ENCODE data around the gene NLRC3.

Gene NLRC3

DNA sequence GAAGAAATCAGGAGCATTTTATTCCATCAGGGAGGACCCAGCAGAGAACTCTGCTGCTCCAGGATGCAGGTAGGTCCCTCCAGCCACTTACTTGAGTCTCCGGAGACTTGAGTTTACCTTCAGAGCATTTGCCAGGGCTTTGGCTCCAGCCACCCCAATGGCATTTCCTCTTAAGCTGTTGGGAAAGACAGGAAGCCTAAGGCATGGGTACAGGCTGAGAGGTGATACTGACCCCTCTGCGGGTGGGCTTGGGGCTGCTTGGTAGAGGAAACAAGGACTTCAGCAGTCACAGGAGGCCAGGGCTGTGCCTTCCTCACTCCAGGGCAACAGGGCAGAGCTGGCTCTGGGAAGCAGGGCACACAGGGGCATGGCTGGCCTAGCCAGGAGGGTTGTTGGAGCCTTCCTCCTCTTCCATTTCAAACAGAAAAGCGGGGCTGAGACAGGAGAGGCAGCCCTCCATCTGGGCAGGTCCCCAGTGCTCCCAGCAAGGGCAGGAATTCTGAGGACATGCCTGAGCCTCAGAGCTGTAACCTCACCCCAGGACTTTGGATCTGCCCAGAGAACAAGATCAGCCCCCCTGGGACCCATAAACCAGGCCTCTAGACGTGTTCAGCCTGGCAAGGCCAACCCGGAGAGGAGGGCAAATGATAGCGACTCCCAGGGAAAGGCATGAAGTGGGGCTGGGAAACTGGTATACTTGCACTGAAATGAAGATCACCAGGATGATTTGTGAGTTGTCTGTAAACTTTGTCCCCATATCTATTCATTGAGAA lies 34.4 kb downstream of the NLRC3 start:
- peak in 1 of 2 experiments; percentile 37 for DNase-seq

DNA sequence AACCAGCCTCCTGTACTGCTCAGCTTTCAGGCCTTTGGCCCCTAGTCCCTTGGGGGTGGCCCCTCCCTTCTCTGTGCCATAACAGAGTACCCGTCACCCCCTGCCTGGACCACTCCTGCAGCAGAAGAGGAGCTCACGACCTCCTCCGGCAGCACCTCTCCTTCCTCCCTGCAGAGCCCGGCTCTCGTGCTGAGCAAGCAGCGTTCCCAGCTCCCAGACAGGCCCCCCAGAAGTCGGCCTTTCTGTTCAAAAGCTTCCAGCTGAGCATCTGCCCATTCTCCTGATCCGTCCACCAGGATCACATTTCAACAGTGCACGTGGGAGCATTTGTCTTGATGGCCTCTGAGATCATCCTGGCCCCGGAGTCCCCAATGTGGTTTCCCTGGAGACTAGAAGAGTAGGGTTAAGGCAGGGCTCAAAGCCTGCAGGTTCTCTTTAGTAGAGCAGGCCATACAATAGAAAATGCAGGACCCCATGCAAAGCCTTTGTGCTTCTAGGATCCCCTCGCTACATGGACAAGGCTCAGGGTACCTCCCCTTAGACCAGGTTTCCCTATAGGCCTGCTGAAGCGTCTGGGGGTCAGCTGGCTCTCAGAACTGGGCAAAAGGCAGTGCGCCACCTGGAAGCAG lies 35.6 kb downstream of the NLRC3 start:
- no peak for DNase-seq

DNA sequence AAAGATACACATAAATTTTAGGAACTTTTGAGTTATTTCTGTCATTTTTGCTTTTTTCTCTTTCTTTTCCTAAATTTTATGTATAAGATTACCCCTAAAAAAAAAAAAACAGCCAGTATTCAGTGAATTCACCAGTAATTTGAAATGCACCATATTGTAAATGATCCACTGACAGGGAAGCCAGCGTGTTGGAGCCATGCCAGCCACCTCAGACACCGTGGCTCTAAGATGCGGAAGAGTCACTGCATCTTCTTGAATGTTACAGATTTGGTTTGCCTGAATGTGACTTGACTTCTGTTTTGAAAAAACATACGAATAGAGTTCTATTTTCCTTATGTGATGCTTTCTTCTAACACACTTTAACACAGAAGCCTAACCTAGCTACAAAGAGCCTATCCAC lies 39.0 kb downstream of the NLRC3 start:
- no peak for DNase-seq

DNA sequence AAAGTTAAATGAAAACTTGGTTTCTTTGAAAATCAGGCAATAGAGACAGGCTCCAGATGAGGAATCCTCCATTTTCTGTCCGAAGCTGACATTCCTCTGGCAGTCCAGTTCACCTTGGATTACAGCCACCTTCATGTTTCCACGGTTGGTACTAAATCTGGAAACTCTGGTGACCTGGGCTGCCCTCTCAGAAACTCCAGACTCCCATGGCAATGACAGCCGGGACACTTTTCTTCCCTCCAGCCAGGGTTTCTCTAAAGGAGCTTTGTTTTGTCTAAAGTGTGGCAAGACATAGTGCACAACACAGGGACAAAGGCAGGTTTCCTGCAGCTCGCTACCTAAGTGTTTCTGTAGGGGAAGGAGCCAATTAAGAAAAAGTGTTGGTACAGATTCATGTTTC lies 40.4 kb downstream of the NLRC3 start:
- no peak for DNase-seq

DNA sequence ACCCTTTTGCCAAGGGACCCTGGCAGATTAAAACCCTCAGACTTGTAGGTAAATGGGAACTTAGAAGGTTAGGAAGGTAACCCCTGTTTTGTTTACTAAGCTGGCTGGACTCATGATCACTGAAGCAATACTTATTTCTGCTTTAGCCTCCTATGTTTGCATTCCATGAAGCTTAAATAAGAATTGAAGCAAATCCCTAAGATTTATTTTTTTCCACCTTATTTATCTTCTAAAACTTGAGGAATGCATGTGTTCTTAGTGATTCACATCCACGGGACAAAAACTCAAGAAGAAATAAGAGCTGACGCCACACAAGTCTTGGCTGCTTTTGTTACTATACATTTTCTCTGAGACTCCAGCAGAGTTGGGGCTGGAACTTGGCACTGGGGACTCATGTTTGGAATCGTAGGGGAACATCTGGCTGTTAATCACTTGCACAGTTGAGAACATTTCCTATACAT lies 40.9 kb downstream of the NLRC3 start:
- no peak for DNase-seq

DNA sequence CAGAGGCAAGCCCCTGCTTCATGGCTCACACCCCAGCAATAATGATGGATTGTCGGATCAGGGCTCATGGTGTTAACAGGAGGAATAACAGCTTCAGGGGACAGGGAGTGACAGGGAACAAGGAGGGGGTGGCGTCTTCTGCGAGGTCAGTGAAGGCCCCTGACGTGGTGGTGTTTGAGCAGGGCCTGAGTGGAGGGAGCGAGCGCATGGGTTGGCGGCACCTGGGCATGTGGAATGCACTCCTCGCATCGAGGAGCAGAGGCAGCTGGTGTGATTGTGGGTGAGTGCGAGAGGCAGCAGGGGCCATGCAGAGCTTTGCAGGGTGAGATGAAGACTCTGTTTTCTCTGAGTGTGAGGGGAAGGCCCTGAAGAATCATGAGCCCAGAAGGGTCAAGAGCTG lies 43.1 kb downstream of the NLRC3 start:
- no peak for DNase-seq

DNA sequence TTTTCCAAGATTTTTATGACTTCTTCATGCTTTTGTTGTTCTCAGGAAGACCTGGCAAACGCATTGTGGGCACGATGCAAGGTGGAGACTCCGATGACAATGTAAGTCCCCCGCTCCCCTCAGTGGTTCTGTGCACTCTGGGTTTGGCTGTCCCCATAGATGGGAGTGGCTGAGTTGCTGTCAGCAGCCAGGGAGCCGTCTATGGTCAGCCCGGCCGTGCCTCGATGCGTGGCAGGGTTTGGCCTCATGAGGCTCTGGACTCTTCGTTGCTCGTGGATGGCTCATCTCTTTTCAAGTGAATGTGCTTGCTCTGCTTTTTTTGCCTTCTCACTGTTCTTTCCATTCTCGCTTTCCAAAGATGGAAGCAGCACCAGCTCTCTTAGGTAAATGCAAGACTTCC lies 44.5 kb downstream of the NLRC3 start:
- no peak for DNase-seq

DNA sequence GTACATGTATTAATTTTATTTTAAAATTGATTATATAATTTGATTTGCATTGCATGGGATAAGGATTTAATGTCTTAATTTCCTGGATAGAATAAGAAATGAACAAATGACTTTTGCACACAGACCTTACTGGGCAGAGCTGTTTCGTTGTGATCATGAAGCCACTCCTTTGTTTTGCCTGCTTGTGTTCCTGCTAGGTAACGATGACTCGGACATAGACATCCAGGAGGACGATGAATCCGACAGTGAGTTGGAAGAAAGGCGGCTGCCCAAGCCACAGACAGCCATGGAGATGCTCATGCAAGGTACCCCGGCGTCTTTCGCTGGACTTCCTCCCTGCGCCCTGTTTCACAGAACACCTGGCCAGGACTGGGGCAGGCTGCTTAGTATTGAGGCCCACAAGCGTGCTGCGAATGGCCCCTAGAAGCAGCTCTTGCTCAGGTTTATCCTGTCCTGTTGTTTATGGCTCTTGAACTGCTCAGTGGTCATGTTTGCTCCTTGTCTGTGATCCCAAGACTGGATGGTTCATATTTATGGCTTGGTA lies 46.8 kb downstream of the NLRC3 start:
- DNase-seq, result no peak

DNA sequence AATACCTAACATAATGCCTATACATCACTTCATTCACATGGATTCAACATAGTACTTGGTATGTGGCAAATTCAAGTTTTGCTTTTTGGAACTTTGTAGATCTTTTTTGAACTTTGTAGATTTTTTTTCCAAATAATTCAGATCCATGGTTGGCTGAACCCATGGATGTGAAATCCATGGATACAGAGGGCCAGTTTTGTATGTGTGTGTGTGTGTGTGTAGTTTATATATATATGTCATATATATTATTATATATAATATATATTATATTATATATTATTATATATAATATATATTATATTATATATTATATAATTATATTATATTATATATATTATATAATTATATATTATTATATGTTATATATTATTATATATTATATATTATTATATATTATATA lies 48.0 kb downstream of the NLRC3 start:
- DNase-seq, result no peak

DNA sequence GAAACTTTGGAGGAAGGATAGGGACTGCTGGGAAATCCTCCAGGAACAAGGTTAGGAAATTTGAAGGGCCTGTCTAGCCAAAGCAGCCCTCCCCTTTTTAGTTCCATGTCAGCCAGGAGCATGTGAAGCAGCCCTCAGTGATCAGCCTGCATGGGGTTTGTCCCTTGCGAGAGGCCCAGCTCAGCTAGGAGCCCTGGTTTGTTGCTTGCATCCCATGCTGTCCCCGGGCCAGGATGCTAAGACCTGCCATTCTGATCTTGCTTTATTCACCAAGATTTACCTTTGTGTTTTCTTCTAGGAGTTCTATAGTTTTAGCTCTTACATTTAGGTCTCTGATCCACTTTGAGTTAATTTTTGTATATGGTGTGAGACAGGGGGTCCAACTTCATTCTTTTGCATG lies 48.8 kb downstream of the NLRC3 start:
- no peak for DNase-seq

DNA sequence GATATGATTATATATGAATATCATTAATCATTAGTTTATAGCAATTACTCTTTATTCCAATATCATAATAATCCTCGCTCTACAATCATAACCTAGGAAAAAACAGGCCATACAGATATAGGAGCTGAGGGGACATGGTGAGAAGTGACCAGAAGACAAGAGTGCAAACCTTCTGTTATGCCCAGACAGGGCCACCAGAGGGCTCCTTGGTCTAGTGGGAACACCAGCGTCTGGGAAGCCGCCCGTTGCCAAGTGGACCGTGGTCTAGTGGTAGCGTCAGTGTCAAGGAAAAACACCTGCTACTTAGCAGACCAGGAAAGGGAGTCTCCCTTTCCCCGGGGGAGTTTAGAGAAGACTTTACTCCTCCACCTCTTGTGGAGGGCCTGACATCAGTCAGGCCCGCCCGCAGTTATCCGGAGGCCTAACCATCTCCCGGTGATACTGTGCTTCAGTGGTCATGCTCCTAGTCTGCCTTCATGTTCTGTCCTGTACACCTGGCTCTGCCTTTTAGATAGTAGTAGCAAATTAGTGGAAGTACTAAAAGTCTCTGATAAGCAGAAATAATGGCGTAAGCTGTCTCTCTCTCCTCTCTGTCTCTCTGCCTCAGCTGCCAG lies 49.9 kb downstream of the NLRC3 start:
- peak; percentile 32 to 77 for DNase-seq

DNA sequence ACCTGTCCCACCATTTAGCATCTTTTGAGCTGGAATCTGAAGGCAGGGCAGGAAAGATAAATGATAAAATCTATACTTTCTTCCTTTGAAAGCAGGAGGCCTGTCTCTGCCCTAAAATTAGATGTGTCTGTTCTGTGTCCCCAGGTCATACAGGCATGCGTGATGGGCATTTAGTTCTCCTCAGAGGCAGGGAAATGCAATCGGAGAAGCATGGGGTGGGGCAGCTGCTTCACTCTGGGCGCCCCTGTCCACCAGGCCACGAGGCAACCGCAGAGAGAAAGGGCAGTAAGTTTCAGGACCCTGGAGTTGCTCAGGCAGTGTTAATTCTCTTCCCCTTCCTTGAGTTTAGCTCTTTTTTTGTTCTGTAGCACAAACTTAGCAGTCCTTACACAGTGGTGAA lies 51.3 kb downstream of the NLRC3 start:
- no peak for DNase-seq

DNA sequence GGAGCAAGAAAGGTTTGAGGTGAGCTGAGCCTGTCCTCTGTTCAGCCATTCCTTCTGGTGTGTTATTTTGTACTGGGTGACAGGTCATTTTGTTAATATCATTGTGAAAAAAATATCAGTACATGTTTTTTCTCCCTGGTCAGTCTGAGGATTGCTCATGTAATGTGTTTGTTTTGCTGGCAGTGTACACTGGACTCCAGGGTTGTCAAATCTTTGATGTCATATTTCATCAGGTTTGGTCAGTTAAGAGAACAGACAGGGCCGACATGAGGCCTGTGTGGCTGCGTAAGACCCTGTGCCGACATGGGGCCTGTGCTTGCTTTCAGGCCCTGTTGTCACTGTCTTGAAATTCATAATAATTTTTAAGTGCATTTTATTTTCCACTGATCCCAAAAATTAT lies 53.9 kb downstream of the NLRC3 start:
- no peak for DNase-seq

DNA sequence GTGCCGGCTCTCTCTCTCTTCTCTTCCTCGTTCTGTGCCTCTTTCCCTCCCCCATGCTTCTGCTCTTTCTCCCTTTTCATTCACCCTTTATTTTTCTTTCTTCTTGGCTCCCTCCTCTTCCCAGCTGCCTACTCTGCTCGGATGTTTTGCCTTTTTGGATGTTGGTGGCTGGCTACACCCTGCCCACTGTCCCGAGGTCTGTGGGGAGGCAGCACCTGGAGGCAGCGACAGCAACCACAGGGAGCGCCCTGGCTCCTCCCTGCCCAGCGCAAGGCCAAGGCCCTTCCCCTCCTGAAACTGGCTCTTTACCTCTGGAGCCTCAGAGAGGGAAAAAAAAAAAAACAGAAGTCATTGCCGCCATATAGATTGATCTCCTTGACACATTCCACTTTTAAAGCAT lies 56.4 kb downstream of the NLRC3 start:
- no peak for DNase-seq

DNA sequence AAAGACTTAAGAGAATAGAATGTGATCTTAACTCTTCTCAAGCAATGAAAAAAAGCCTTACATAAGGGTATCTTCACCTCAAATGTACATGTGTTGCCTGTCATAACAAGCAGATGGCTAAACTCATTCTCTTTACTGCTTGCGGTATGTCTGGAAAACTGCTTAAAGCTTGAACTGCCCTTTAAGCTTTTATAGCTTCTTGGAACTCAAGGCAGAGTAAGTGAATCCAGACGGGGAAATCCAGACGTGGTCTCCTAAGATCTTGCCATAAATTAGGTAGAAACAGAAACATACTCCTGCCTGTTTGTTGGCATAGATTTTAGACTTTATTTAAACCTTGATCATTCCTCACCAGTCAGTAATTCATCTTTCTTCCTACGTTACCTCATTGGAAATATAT lies 56.8 kb downstream of the NLRC3 start:
- DNase-seq, result no peak

DNA sequence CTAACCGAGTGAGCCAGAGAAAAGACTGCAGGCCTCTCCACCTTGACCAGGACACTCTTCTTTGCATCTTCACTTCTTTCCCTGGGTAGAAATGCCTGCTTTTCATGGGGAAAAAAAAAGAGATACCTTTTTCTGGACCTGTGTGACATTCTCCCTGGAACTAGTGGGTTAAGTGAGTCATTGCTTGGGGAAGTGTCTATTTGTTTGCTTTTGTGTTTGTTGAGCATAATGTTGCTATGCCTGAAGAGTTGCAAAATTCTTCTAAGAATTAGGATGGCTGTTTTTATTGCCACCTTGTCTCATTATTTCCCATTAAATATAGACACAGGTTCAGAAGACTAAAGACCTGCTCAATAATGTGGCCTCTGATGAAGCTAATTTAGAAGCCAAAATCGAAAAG lies 57.6 kb downstream of the NLRC3 start:
- no peak for DNase-seq

DNA sequence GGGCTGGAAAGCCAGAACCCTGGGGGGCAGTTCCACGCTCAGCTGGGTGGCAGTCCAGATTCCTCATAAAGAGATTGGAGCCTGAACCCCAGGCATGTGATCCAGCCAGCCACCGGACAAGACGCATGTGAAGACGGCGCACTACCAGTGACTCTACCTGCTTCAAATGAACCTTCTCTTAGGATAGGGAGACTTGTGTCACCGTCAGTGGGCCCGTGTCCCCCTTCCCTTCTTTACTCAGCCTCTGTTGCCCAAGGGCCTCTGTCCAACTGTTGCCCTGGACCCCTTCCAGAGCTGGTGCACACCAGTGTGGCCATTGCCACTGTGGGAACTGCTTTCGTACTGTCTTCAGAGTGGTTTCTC lies 58.2 kb downstream of the NLRC3 start:
- no peak for DNase-seq

DNA sequence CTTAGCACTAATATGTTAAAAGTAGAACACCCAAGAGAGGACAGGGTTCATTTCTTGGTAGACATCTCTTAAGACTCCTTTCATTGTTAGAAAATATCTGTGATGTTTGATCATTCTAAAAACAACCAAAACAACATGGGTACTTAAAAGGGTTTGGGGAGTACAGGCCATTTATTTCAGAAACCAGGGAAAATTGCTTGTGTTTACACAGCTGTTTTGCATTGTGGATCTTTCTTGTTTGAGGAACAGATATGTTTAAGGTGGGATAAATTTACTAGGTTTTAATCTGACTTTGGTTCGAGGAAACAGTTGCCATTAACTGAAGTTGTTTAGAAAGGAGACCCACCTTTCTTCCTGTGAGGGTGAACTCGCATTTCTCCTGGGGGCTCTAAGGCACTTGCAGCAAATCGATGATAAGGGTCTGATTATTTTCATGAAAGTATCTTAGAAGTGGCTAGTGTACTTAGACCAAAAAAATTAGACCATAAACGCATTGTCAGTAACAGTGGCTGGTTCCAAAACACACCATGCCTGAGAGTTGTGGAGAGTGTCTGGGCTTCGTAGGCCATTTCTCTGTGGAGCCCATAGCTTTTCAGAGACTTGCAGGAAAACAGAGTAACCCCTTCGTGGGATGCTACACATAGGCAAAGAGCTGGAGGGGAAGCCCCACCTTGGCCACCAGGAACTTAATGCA lies 58.8 kb downstream of the NLRC3 start:
- no peak for DNase-seq

DNA sequence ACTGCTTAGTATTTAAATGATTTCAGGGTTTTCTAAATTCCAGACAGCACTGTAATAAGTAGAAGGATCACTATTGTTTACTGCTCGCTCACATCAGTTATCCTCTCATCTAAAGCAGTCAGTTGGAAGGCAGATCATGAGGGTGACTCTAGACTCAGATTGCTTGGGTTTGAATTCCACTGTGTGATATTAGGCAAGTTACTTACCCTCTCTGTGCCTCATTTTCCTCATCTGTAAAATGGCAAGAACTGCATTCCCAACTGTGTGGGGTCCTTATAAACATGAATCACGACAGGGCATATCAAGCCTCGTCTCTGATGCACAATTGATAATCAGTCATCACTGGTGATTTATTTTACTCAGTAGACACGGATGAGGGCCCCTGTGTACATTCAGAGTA lies 61.3 kb downstream of the NLRC3 start:
- no peak for DNase-seq

DNA sequence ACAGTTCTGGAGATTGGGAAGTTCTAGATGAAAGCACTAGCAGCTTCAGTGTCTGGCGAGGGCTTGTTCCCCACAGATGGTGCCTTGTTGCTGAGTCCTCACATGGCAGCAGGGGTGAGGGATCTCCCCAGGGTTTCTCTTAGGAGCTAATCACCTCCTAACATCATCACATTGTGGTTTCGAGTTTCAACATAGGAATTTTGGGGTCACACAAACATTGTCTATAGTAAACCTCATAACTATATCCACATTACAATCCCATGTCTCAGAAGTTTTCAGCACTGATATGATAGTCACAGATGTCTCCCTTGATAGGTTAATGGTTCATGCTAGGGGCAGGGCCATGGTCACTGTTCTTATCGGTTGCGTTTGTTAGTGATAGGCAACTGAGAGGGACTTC lies 62.6 kb downstream of the NLRC3 start:
- no peak for DNase-seq

DNA sequence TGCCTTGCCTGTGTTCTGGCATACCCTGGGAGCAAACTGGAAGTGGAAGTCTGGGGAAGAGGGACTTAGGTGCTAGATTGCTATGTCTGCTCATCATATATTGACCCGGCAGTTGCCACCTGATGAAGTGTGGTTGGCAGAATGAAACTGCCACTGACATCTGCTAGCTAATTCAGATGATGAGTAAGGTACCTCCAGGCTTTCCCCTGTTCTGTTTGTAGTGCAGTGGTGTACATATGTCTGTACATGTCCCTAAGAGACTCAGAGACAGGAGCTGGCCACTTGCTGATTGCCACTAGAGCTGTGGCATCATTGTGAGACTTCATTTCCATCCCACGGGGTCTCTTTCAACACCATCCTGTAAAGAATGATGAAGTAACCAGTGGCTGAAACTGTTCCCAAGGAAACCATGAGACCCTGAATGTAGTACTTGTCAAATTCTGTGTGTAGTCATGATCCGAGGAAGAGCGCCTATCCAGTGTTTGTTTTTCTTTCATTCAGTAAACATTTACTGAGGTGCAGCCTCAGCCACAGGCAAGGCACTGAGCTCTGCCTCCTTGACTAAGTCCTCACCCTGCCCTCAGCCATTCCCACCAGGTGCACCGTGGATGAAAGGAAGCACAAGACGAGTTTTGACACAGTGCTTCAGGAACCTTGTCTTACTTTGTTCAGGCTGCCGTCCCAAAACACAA lies 63.2 kb downstream of the NLRC3 start:
- no peak for DNase-seq

DNA sequence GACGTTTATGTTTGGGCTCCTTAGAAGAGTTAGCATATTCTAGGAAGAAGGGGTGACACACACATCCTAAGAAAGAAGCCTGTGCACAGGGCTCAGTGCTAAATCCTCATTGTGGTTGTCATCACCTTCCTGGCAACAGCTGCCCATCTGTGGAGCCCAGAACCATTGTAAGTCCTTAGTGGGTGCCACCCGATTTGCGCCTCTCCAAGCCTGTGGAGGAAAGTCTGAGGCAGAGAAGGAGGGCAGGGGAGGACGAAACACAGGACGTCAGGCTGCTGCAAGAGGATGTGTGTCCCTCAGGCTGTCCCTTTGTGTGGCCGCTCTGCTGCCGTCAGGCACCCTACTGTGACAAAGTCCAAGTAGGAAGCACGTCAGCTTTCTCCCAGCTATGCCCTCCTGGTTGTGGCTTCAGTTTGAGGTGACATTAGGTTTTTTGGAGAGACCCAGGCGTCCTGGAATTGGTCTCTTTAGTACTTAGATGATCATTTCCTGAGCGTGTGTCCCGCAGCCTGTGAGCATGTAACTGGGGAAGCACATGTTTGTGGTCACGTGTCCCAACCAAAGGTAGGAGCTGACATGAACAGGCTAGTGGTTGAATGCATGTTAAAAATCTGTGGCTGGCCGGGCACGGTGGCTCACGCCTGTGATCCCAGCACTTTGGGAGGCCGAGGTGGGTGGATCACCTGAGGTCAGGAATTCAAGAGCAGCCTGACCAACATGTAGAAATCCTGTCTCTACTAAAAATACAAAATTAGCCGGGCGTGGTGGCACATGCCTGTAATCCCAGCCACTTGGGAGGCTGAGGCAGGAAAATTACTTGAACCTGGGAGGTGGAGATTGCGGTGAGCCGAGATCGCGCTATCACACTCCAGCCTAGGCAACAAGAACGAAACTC lies 65.7 kb downstream of the NLRC3 start:
- no peak for DNase-seq

Measured in NCI-H526 (cell line).